ENCODE data around the gene CDH13.

DNA sequence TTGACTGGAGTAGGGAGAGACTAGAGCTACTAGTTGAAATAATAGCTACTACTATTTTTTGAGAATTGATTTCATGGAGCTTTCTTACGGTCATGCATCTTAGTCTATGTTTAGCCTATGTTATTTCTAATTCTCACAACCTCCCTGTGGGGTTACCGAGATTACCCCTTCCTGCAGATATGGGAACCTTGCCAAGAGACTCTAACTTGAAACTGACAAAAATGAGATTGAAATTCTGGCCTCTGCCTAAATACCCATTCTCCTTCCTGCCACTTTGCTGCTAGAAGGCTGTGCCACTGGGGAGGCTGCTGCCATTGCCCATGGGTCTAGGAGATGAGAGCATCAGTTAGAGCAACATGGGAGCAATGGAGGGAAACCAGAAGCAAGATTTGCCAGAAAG, 410.3 kb downstream of the CDH13 start:
- TF ChIP-seq POLR2A (IDR thresholded peaks at IDR 0.05): no peak
- TF ChIP-seq CTCF (IDR thresholded peaks at IDR 0.05): no peak
- TF ChIP-seq EP300 (IDR thresholded peaks at IDR 0.05): no peak
- TF ChIP-seq POLR2AphosphoS5 (IDR thresholded peaks at IDR 0.05): no peak
